Measurements from ENCODE around the gene CLASP1.

Gene CLASP1

GRCh38 chr2:121539750-121540469, 109.4 kb downstream of the CLASP1 start:
- DNase-seq (ENCODE audit: low read depth) = no peak

- DNase-seq (ENCODE audit: low read depth) = no peak
Observed at GRCh38 chr2:121536850-121537557, 112.3 kb downstream of the CLASP1 start.

GRCh38 chr2:121536347-121536746, 112.9 kb downstream of the CLASP1 start:
- no peak for DNase-seq (ENCODE audit: low read depth)

- no peak for DNase-seq (ENCODE audit: low read depth)
Observed at GRCh38 chr2:121534007-121534406, 115.3 kb downstream of the CLASP1 start.

GRCh38 chr2:121532894-121533293, 116.4 kb downstream of the CLASP1 start:
- no peak for DNase-seq (ENCODE audit: low read depth)

- DNase-seq (ENCODE audit: low read depth) = peak; percentile 50
Observed at GRCh38 chr2:121532347-121532766, 116.9 kb downstream of the CLASP1 start.

GRCh38 chr2:121530212-121530705, 119.0 kb downstream of the CLASP1 start:
- peak; percentile 71 for DNase-seq (ENCODE audit: low read depth)

GRCh38 chr2:121529439-121530211, 119.6 kb downstream of the CLASP1 start:
- no peak for DNase-seq (ENCODE audit: low read depth)

- DNase-seq (ENCODE audit: low read depth) = no peak
Observed at GRCh38 chr2:121527009-121527682, 122.1 kb downstream of the CLASP1 start.

GRCh38 chr2:121524685-121525425, 124.4 kb downstream of the CLASP1 start:
- DNase-seq (ENCODE audit: low read depth) = no peak

- DNase-seq (ENCODE audit: low read depth) = no peak
Observed at GRCh38 chr2:121521359-121521758, 127.9 kb downstream of the CLASP1 start.

GRCh38 chr2:121520641-121520994, 128.6 kb downstream of the CLASP1 start:
- DNase-seq (ENCODE audit: low read depth) = no peak

GRCh38 chr2:121519732-121520640, 129.3 kb downstream of the CLASP1 start:
- no peak for DNase-seq (ENCODE audit: low read depth)

GRCh38 chr2:121519153-121519552, 130.1 kb downstream of the CLASP1 start:
- no peak for DNase-seq (ENCODE audit: low read depth)

GRCh38 chr2:121513597-121514333, 135.5 kb downstream of the CLASP1 start:
- DNase-seq (ENCODE audit: low read depth) = no peak

- no peak for DNase-seq (ENCODE audit: low read depth)
Observed at GRCh38 chr2:121510857-121511256, 138.4 kb downstream of the CLASP1 start.

GRCh38 chr2:121506621-121507020, 142.6 kb downstream of the CLASP1 start:
- no peak for DNase-seq (ENCODE audit: low read depth)

- no peak for DNase-seq (ENCODE audit: low read depth)
Observed at GRCh38 chr2:121505986-121506586, 143.2 kb downstream of the CLASP1 start.

- DNase-seq (ENCODE audit: low read depth) = peak; percentile 76
Observed at GRCh38 chr2:121505005-121505404, 144.3 kb downstream of the CLASP1 start.

Measured in HS-5 (cell line).